B cell (primary cell): Measurements from ENCODE around the gene KLHL6.
"Not testable (repeated sequence)": the region's sequence is repeated elsewhere in the genome, so short reads cannot be mapped to it uniquely, and the experiment has no call there.

ENCODE experiments used
- EZH2 ChIP-seq: IDR thresholded peaks from 2 replicates; pipeline ENCODE4 v1.6.1; 2012; ENCODE audit warnings: borderline replicate concordance, low read depth, mild to moderate bottlenecking, moderate library complexity, low read length; ENCODE audit not compliant: insufficient read depth, poor library complexity, severe bottlenecking
- TF ChIP-seq, protein P1 (sequence below): fragments of 200-600 bp; IDR thresholded peaks from one replicate; pipeline ENCODE4 v1.8.0; 2022; ENCODE audit warnings: antibody characterized with exemption, mild to moderate bottlenecking

GRCh38 chr3:183475764-183476162 lies 79.7 kb downstream of the KLHL6 start:
- TF ChIP-seq, protein P1, sequence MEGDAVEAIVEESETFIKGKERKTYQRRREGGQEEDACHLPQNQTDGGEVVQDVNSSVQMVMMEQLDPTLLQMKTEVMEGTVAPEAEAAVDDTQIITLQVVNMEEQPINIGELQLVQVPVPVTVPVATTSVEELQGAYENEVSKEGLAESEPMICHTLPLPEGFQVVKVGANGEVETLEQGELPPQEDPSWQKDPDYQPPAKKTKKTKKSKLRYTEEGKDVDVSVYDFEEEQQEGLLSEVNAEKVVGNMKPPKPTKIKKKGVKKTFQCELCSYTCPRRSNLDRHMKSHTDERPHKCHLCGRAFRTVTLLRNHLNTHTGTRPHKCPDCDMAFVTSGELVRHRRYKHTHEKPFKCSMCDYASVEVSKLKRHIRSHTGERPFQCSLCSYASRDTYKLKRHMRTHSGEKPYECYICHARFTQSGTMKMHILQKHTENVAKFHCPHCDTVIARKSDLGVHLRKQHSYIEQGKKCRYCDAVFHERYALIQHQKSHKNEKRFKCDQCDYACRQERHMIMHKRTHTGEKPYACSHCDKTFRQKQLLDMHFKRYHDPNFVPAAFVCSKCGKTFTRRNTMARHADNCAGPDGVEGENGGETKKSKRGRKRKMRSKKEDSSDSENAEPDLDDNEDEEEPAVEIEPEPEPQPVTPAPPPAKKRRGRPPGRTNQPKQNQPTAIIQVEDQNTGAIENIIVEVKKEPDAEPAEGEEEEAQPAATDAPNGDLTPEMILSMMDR, result not testable (repeated sequence)
- TF ChIP-seq EZH2, result not testable (repeated sequence)
